CD8-positive, alpha-beta memory T cell (primary cell): ENCODE measurements around the gene HOXB3. TPM values are rescaled to one million over a fixed set of nuclear protein-coding genes. Genes with fewer than 3 reads are reported as not detected.

Experiments used
- CTCF ChIA-PET: fragments of 350-600 bp; sonication (Branson Sonifier 250); formaldehyde crosslinking; loops from one replicate; lab custom pipeline; 2021; ENCODE audit warnings: antibody characterized with exemption; lab: Charles Lee
- POLR2A ChIA-PET: fragments of 350-600 bp; sonication (Branson Sonifier 250); formaldehyde crosslinking; loops from one replicate; lab custom pipeline; 2021; ENCODE audit warnings: antibody characterized with exemption; lab: Charles Lee
- DNase-seq, 5 donors: peaks; one replicate each; pipeline versions ENCODE4 v3.0.0 to v3.0.0-alpha.2; 2020 to 2022; ENCODE audit warnings: mixed read lengths in 1 of 5
- H3K27ac ChIP-seq: one replicate; pipeline ENCODE4 v1.7.0; 2013; ENCODE audit warnings: low read depth, mild to moderate bottlenecking, low read length, moderate library complexity
- H3K27me3 ChIP-seq: 2 replicates; pipeline ENCODE4 v1.7.0; 2013; ENCODE audit warnings: low read length, mild to moderate bottlenecking; ENCODE audit not compliant: insufficient read depth, poor library complexity, severe bottlenecking
- H3K36me3 ChIP-seq: 2 replicates; pipeline ENCODE4 v1.7.0; 2013; ENCODE audit warnings: mild to moderate bottlenecking, low read length, moderate library complexity; ENCODE audit not compliant: insufficient read depth
- H3K4me1 ChIP-seq: 2 replicates; pipeline ENCODE4 v1.7.0; 2013; ENCODE audit warnings: mild to moderate bottlenecking, low read length, moderate library complexity; ENCODE audit not compliant: insufficient read depth
- H3K4me3 ChIP-seq: 2 replicates; pipeline ENCODE4 v1.7.0; 2013; ENCODE audit warnings: mild to moderate bottlenecking, low read length
- H3K9me3 ChIP-seq: 2 replicates; pipeline ENCODE4 v1.7.0; 2013; ENCODE audit warnings: mild to moderate bottlenecking, low read length
- H3K27ac Mint-ChIP-seq, 8 donors: one replicate each; pipeline ENCODE4 v1.8.0; 2020 to 2021; ENCODE audit warnings: mixed read lengths in 8 of 8, mild to moderate bottlenecking in 6 of 8, inconsistent platforms in 3 of 8, moderate library complexity in 3 of 8
- H3K27me3 Mint-ChIP-seq, 2 donors: one replicate each; pipeline ENCODE4 v1.8.0; 2020 to 2021; ENCODE audit warnings: mixed read lengths in 2 of 2, mild to moderate bottlenecking in 1 of 2, moderate library complexity in 1 of 2
- H3K36me3 Mint-ChIP-seq, 3 donors: one replicate each; pipeline ENCODE4 v1.8.0; 2020 to 2021; ENCODE audit warnings: mixed read lengths in 3 of 3, inconsistent platforms in 1 of 3, mild to moderate bottlenecking in 1 of 3
- H3K4me1 Mint-ChIP-seq, 3 donors: one replicate each; pipeline ENCODE4 v1.8.0; 2020 to 2021; ENCODE audit warnings: mixed read lengths in 3 of 3, inconsistent platforms in 1 of 3, mild to moderate bottlenecking in 1 of 3
- H3K4me3 Mint-ChIP-seq, 7 donors: one replicate each; pipeline ENCODE4 v1.8.0; 2020 to 2021; ENCODE audit warnings: mixed read lengths in 7 of 7, mild to moderate bottlenecking in 6 of 7, moderate library complexity in 4 of 7, inconsistent platforms in 2 of 7
- H3K9me3 Mint-ChIP-seq, 5 donors: one replicate each; pipeline ENCODE4 v1.8.0; 2020 to 2022; ENCODE audit warnings: mixed read lengths in 5 of 5, mild to moderate bottlenecking in 3 of 5, moderate library complexity in 2 of 5, inconsistent platforms in 1 of 5
- polyA plus RNA-seq: library from polyadenylated mRNA; unstranded; fragments of 300-500 nt; fragmentation: Illumina TruSeq; gene quantifications from one replicate; pipeline ENCODE4 v1.2.3, GENCODE V29; 2021
- total RNA-seq, 2 experiments: library from RNA; stranded (reverse); gene quantifications; one replicate each; pipeline ENCODE4 v1.2.3, GENCODE V29; 2021

The HOXB3 gene
- total and polyA plus RNA-seq, 3 experiments from 2014 or later: 0.10 to 3.5 (median 3.0) TPM

GRCh38 chr17:48522031-48522653 is 67.9 kb downstream of the HOXB3 start:
- no peak for DNase-seq
- Histone ChIP-seq H3K27ac (peak overlapping the region; percentile 12), H3K4me1 (no peaks in the 10 kb centered on the region), H3K36me3 (no peaks in the 10 kb centered on the region), H3K9me3 (no peaks in the 10 kb centered on the region), H3K4me3 (no peak overlapping the region), H3K27me3 (peaks cover 5% of the 10 kb centered on the region)
- Mint-ChIP-seq H3K4me3 (no peak overlapping the region), H3K9me3 (peaks cover 0 to 2% (median 0%) of the 10 kb centered on the region in 5 donors), H3K27me3 (peaks cover 47 to 61% of the 10 kb centered on the region in 2 donors), H3K4me1 (peaks cover 2 to 11% (median 4%) of the 10 kb centered on the region in 3 donors), H3K27ac (no peak overlapping the region), H3K36me3 (peaks cover 0 to 5% (median 3%) of the 10 kb centered on the region in 3 donors)
- ChIA-PET CTCF (interaction anchor here (1.0 to 2.3 kb wide), 3 partner anchors 19 to 30 kb away, joined by 4 to 5 read pairs (median 4); no protein-coding TSS in a partner anchor), POLR2A (no interaction called here)

- Mint-ChIP-seq H3K9me3 (peaks cover 0 to 2% (median 0%) of the 10 kb centered on the region in 5 donors), H3K27me3 (peaks cover 37 to 56% of the 10 kb centered on the region in 2 donors), H3K4me1 (no peaks in the 10 kb centered on the region), H3K36me3 (peaks cover 0 to 3% (median 0%) of the 10 kb centered on the region in 3 donors), H3K27ac (no peak overlapping the region), H3K4me3 (no peak overlapping the region)
- no peaks in the 10 kb centered on the region for H3K27me3 ChIP-seq
- no peak overlapping the region for H3K27ac ChIP-seq
- no peak overlapping the region for H3K4me3 ChIP-seq
- ChIA-PET POLR2A (interaction anchor here (0.6 to 1.0 kb wide), 2 partner anchors 9 to 60 kb away, joined by 9 to 11 read pairs; no protein-coding TSS in a partner anchor), CTCF (no interaction called here)
- H3K4me1 ChIP-seq: no peaks in the 10 kb centered on the region
- H3K9me3 ChIP-seq: no peaks in the 10 kb centered on the region
- DNase-seq: no peak
- H3K36me3 ChIP-seq: no peaks in the 10 kb centered on the region
Measured at GRCh38 chr17:48520631-48521079, 69.4 kb downstream of the HOXB3 start.

GRCh38 chr17:48519427-48519826 is 70.6 kb downstream of the HOXB3 start:
- Mint-ChIP-seq H3K9me3 (peaks cover 0 to 2% (median 0%) of the 10 kb centered on the region in 5 donors), H3K4me3 (no peak overlapping the region), H3K4me1 (peaks cover 0 to 2% (median 2%) of the 10 kb centered on the region in 3 donors), H3K27me3 (peaks cover 30 to 54% of the 10 kb centered on the region in 2 donors), H3K27ac (no peak overlapping the region), H3K36me3 (peaks cover 0 to 3% (median 2%) of the 10 kb centered on the region in 3 donors)
- POLR2A ChIA-PET: no interaction called here
- Histone ChIP-seq H3K36me3 (no peaks in the 10 kb centered on the region), H3K4me1 (no peaks in the 10 kb centered on the region), H3K4me3 (no peak overlapping the region), H3K27ac (no peak overlapping the region), H3K27me3 (no peaks in the 10 kb centered on the region), H3K9me3 (no peaks in the 10 kb centered on the region)
- DNase-seq: no peak
- CTCF ChIA-PET: interaction anchor here (0.6 to 1.2 kb wide), 3 partner anchors 19 to 365 kb away, joined by 3 read pairs; no protein-coding TSS in a partner anchor

GRCh38 chr17:48517478-48517877 is 72.6 kb downstream of the HOXB3 start:
- Mint-ChIP-seq H3K36me3 (peaks cover 0 to 4% (median 3%) of the 10 kb centered on the region in 3 donors), H3K4me3 (no peak overlapping the region), H3K27me3 (peaks cover 30 to 39% of the 10 kb centered on the region in 2 donors), H3K4me1 (peaks cover 0 to 19% (median 11%) of the 10 kb centered on the region in 3 donors), H3K27ac (no peak overlapping the region), H3K9me3 (peaks cover 0 to 2% (median 0%) of the 10 kb centered on the region in 5 donors)
- Histone ChIP-seq H3K4me1 (peaks cover 7% of the 10 kb centered on the region), H3K9me3 (no peaks in the 10 kb centered on the region), H3K27ac (no peak overlapping the region), H3K27me3 (no peaks in the 10 kb centered on the region), H3K36me3 (no peaks in the 10 kb centered on the region), H3K4me3 (no peak overlapping the region)
- POLR2A ChIA-PET: no interaction called here
- CTCF ChIA-PET: interaction anchor here (1.1 kb wide), 1 partner anchor 66 kb away, joined by 3 read pairs; no protein-coding TSS in a partner anchor
- no peak for DNase-seq

GRCh38 chr17:48515925-48516900 is 73.8 kb downstream of the HOXB3 start:
- no peak overlapping the region for H3K4me3 ChIP-seq
- H3K4me1 Mint-ChIP-seq: peaks cover 0 to 29% (median 14%) of the 10 kb centered on the region in 3 donors
- no peak for DNase-seq
- H3K27me3 ChIP-seq: no peaks in the 10 kb centered on the region
- CTCF ChIA-PET: interaction anchor here (1.1 kb wide), 1 partner anchor 67 kb away, joined by 3 read pairs; no protein-coding TSS in a partner anchor
- H3K36me3 ChIP-seq: no peaks in the 10 kb centered on the region
- H3K36me3 Mint-ChIP-seq: peaks cover 0 to 4% (median 3%) of the 10 kb centered on the region in 3 donors
- no peak overlapping the region for H3K4me3 Mint-ChIP-seq
- no peak overlapping the region for H3K27ac ChIP-seq
- H3K9me3 ChIP-seq: no peaks in the 10 kb centered on the region
- POLR2A ChIA-PET: no interaction called here
- H3K27ac Mint-ChIP-seq: peak overlapping the region in 1 of 8 donors; percentile 69
- H3K4me1 ChIP-seq: peaks cover 7% of the 10 kb centered on the region
- H3K9me3 Mint-ChIP-seq: no peaks in the 10 kb centered on the region
- H3K27me3 Mint-ChIP-seq: peaks cover 31 to 32% of the 10 kb centered on the region in 2 donors

GRCh38 chr17:48514477-48514876 is 75.6 kb downstream of the HOXB3 start:
- ChIA-PET POLR2A (interaction anchor here (1.2 kb wide), 1 partner anchor 25 kb away, joined by 3 read pairs; no protein-coding TSS in a partner anchor), CTCF (interaction anchor here (0.7 to 1.0 kb wide), 2 partner anchors 19 to 22 kb away, joined by 3 read pairs; no protein-coding TSS in a partner anchor)
- H3K27ac ChIP-seq: no peak overlapping the region
- H3K36me3 ChIP-seq: no peaks in the 10 kb centered on the region
- Mint-ChIP-seq H3K36me3 (peaks cover 0 to 4% (median 3%) of the 10 kb centered on the region in 3 donors), H3K9me3 (no peaks in the 10 kb centered on the region), H3K27me3 (peaks cover 21 to 26% of the 10 kb centered on the region in 2 donors), H3K27ac (no peak overlapping the region), H3K4me3 (peak overlapping the region in 1 of 7 donors; percentile 42), H3K4me1 (peaks cover 5 to 39% (median 24%) of the 10 kb centered on the region in 3 donors)
- no peaks in the 10 kb centered on the region for H3K27me3 ChIP-seq
- H3K4me1 ChIP-seq: peaks cover 7% of the 10 kb centered on the region
- no peaks in the 10 kb centered on the region for H3K9me3 ChIP-seq
- DNase-seq: no peak
- no peak overlapping the region for H3K4me3 ChIP-seq

- H3K4me1 Mint-ChIP-seq: peaks cover 5 to 39% (median 24%) of the 10 kb centered on the region in 3 donors
- peaks cover 21 to 24% of the 10 kb centered on the region in 2 donors for H3K27me3 Mint-ChIP-seq
- POLR2A ChIA-PET: interaction anchor here (0.9 to 1.2 kb wide), 4 partner anchors 10 to 28 kb away, joined by 3 read pairs; no protein-coding TSS in a partner anchor
- DNase-seq: no peak
- peaks cover 0 to 4% (median 3%) of the 10 kb centered on the region in 3 donors for H3K36me3 Mint-ChIP-seq
- Histone ChIP-seq H3K4me3 (peak overlapping the region; percentile 49), H3K36me3 (no peaks in the 10 kb centered on the region), H3K27ac (no peak overlapping the region), H3K4me1 (peaks cover 7% of the 10 kb centered on the region), H3K9me3 (no peaks in the 10 kb centered on the region), H3K27me3 (no peaks in the 10 kb centered on the region)
- H3K27ac Mint-ChIP-seq: peak overlapping the region in 1 of 8 donors; percentile 17
- no peaks in the 10 kb centered on the region for H3K9me3 Mint-ChIP-seq
- H3K4me3 Mint-ChIP-seq: peak overlapping the region in 2 of 7 donors; percentile 46 to 72
- CTCF ChIA-PET: interaction anchor here (0.7 to 1.5 kb wide), 4 partner anchors 19 to 79 kb away, joined by 3 to 7 read pairs (median 3); no protein-coding TSS in a partner anchor
Measured at GRCh38 chr17:48513666-48514455, 76.2 kb downstream of the HOXB3 start.
